Prostate gland (tissue), 2 donors: ENCODE results near the gene USP32.
A peak's percentile ranks its signal among the peaks of the same experiment; 100 is the strongest.

Source experiments
- CTCF ChIP-seq, 4 experiments: fragments of 200-600 bp in 2 of 4; fragments of 450-650 bp in 2 of 4; sonication (generic) in 2 of 4; IDR thresholded peaks; 1 replicate in 3 of 4; 2 replicates in 1 of 4; pipeline ENCODE4 v1.5.1; 2016 to 2019; ENCODE audit warnings: antibody characterized with exemption in 4 of 4, mild to moderate bottlenecking in 2 of 4, moderate library complexity in 2 of 4
- POLR2AphosphoS5 ChIP-seq: sonication (generic); formaldehyde crosslinking; IDR thresholded peaks from one replicate; pipeline ENCODE4 v1.6.1; 2017; ENCODE audit warnings: antibody characterized with exemption

- TF ChIP-seq CTCF (IDR thresholded peaks at IDR 0.05): no peak
- TF ChIP-seq POLR2AphosphoS5: peak; percentile 11
Observed at GRCh38 chr17:60390925-60391470, 935 bp downstream of the USP32 start.
